Measurements from ENCODE around the gene IGFN1.

Gene IGFN1

GRCh38 chr1:201215531-201216357 is 25.1 kb downstream of the IGFN1 start:
- H3K4me3 ChIP-seq (ENCODE audit: low read depth, low read length), result no peak overlapping the region
- DNase-seq (ENCODE audit: low read depth), result no peak
- TF ChIP-seq CTCF (IDR thresholded peaks at IDR 0.05; ENCODE audit: control insufficient read depth, extremely low read depth, insufficient read depth), result no peak

- DNase-seq (ENCODE audit: low read depth), result no peak
- TF ChIP-seq CTCF (IDR thresholded peaks at IDR 0.05; ENCODE audit: control insufficient read depth, extremely low read depth, insufficient read depth), result no peak
- H3K4me3 ChIP-seq (ENCODE audit: low read depth, low read length), result no peak overlapping the region
These were observed 25.9 kb downstream of the IGFN1 start for GRCh38 chr1:201216395-201217085.

GRCh38 chr1:201217146-201217545 is 26.5 kb downstream of the IGFN1 start:
- no peak overlapping the region for H3K4me3 ChIP-seq (ENCODE audit: low read depth, low read length)
- no peak for DNase-seq (ENCODE audit: low read depth)
- TF ChIP-seq CTCF (IDR thresholded peaks at IDR 0.05; ENCODE audit: control insufficient read depth, extremely low read depth, insufficient read depth), result no peak

GRCh38 chr1:201217851-201218250 is 27.2 kb downstream of the IGFN1 start:
- DNase-seq (ENCODE audit: low read depth), result no peak
- H3K4me3 ChIP-seq (ENCODE audit: low read depth, low read length), result no peak overlapping the region
- TF ChIP-seq CTCF (IDR thresholded peaks at IDR 0.05; ENCODE audit: control insufficient read depth, extremely low read depth, insufficient read depth), result no peak

GRCh38 chr1:201218409-201218808 is 27.8 kb downstream of the IGFN1 start:
- no peak overlapping the region for H3K4me3 ChIP-seq (ENCODE audit: low read depth, low read length)
- no peak for TF ChIP-seq CTCF (IDR thresholded peaks at IDR 0.05; ENCODE audit: control insufficient read depth, extremely low read depth, insufficient read depth)
- DNase-seq (ENCODE audit: low read depth), result no peak

- no peak overlapping the region for H3K4me3 ChIP-seq (ENCODE audit: low read depth, low read length)
- no peak for TF ChIP-seq CTCF (IDR thresholded peaks at IDR 0.05; ENCODE audit: control insufficient read depth, extremely low read depth, insufficient read depth)
- DNase-seq (ENCODE audit: low read depth), result no peak
These were observed 29.1 kb downstream of the IGFN1 start for GRCh38 chr1:201219481-201220387.

Data from LNCaP clone FGC (cell line).